Stimulated activated naive CD4-positive, alpha-beta T cell treated with Interleukin-2 at 50 U/mL for 16 hours (primary cell): ENCODE data around the gene FRS3.

ENCODE experiments used
- DNase-seq: peaks from one replicate; lab custom pipeline; 2025; lab: John Stamatoyannopoulos, UW

Gene FRS3

DNA sequence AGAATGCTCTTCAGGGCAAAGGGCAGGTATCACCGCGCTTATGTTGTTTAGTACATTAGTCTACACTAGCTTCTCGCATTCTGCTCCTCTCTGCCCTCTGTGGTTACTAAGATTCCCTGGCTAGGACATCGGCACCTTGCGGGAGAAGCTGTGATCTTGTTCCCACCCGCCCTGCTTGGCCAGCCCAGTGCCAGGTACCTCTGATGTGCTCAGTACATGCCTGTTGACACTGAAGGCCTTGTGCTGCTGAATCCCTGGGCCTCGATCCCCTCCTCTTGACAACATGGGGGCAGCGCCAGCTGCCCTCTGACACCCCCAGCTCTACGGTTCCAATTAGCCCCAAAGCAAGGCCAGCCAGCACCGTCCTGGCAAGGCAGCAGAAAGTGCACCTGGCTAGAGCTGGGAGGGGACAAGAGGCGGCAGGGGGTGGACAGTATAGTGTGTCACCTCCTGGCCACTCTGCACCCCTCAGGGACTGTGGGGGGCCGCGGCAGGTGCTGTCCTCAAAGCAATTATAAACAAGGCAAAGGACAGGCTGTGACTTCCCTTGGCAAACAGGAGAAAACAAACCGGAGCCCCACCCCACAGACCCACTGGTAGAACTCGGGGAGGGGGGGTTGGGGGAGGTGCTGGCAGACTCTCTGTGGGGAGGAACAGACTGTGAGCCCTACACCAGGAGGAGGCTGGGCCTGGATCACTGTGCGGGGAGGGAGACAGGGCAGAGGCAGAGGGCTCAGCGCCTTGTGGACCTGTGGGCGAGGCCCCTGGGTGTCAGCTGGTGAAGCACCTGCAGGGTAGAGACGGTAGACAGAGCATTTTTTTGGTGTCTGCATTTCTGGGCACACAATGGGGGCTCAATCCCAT, 51.4 kb downstream of the FRS3 start:
- no peak for DNase-seq

DNA sequence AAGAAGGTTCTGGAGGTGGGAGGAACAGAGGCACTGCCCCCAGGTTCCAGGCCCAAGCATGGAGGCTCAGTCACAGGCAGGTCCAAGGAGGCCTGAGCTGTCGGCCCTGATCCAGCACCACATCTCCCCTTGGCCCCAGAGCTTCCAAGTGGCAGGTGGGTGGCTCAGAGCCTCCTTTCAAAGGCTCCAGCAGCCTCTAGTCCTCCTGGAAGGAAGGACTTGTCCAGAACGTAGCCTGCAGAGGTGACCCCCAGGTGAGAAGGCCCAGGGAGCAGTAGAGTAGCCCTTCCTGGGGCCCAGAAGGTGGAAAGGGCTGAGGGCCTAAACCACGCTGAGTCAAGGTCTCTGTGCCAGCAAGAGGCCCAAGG, 52.0 kb downstream of the FRS3 start:
- no peak for DNase-seq

DNA sequence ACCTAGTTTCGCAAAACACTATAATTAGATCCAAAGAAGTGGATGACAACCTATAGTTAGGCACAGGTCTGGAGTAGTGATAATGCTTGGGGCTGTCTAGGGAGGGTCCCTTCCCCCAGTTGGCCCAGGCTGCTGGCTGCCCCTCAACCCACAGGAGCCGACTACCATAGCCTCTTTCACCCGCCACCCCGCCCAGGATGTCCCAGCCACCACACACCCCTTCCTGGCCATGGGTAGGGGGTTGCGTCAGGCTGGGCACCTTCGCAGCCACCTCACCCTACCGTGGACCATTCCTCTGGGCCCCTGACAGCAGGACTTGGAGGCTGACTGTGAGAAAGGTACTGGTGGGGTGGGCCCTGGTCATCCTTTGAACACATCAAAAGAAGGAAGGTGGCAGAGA, 52.8 kb downstream of the FRS3 start:
- no peak for DNase-seq

DNA sequence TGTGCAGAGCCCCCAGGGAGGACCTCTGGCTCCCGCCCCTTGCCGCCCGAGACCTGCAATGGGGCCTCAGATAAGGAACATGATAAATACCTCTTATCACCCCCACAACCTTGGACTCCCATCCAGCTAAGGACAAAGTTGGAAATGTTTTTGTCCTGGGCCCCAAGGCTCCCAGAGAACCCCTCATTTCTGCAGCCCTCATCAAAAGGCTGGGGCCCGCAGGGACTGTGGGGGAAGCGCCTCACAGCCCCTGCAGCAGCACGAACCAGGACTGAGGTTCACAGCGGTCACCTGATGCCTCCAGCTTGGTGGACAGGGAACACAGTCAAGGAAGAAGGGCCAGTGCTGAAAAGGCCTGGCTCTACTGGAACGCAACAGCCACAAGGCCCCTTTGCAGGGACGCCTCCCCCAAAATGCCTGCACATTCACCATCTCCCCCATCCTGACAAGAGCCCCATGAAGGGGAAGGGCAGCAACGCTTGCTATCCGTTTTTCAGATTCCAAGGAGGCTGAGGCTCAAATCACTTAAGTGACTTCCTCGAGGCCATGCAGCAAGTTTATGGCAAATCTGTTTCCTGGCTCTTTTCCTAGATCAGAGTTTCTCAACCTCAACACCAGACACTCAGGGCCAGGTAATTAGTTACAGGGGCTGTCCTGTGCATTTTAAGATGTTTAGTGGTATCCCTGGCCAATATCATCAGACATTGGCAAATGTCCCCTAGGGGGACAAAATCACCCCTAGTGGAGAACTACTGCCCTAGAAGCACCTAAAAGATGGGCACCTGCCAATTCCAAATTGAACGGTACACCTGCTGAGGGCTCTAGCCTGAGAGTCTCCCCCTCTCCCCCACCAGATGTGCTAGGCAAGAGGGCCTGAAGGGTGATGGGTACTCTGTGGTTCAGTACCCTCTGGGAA, 54.9 kb downstream of the FRS3 start:
- no peak for DNase-seq

DNA sequence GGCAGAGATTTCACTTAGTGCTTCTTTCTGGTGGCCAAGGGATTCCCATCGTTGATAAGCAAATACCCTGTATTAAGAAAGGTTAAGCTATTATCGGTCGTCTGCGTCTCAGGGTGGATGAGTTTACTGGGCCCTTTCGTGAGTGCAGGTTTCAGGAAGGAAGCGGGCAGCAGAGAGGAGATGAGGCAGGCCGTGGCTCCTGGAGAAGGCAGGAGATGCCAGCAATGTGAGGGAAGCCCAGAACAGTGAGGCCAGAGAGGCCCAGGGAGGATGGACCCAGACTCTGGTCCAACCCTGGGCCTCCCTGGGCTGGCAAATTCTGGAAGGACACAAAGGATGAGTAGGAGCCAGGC, 55.5 kb downstream of the FRS3 start:
- no peak for DNase-seq

DNA sequence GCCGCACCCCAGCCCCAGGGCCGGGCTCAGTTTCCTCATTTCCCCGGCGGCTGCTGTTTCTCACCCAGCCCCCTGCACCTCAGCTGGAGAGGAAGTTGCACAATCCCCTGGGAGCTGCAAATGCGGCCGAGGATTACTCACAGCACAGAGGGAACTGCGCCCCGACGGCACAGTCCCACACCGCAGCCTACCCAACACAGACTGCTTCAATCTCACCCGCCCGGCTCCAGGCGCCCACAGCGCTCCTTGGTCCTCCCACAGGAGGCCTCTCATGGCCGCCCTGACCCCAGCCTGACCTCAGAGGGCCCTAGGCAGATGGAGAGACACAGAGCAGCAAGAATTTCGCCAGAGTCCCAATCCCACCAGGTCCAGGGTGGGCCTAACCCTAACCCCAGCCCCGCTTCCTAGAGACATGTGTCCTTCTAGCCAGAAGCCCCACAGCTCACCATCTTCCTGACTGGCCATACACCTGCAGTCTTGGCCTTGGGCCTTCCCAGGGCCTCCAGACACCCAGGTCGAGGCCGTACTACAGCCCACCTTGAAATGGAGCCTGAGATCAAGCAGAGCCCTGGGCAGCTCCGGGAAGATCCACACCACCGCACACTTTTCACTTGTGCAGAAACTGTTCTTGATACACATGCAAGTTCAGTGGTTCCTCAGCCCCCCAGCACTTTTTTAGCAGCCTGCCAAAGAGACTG, 56.0 kb downstream of the FRS3 start:
- no peak for DNase-seq

DNA sequence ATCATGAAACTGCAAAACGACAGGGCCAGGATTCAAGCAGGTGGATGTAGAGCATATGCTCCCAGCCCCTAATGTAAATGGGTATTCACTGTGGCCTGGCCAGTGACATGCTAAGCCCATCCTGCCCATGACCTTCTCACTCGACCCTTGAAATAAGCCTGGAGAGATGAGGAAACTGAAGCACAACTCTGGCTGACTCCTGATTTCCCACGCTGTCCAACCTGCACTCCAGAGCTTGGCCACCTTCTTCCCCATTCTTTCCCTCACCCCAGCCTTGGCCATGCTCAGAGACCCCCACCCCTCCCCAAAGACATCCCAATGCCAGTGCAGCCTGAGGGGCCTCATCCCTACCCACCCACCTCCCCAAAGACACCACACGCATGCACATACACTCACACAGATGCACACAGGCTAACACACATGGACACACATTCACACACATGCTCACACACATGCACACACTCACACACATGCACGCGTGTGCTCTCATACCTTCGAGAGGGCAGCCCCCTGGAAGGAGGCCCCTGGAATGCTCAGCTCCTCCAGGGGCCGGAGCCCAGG, 56.7 kb downstream of the FRS3 start:
- no peak for DNase-seq

DNA sequence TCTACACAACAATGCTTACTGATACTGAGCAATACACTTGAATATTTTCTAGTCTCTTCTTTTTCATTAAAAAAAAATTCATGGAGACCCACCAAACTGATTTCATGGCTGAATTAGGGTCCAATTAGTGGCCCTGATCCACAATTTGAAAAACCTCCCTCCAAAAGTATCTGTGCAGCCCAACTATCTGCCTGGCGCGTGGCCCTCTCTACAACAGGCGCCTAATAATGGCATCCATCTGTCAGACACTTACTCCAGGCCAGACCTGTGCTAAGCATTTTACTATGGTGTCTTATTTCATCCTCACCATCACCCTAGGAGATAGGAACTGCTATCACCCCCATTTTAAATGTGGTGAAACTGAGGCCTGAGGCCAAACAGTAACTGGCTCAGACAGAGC, 58.3 kb downstream of the FRS3 start:
- no peak for DNase-seq

DNA sequence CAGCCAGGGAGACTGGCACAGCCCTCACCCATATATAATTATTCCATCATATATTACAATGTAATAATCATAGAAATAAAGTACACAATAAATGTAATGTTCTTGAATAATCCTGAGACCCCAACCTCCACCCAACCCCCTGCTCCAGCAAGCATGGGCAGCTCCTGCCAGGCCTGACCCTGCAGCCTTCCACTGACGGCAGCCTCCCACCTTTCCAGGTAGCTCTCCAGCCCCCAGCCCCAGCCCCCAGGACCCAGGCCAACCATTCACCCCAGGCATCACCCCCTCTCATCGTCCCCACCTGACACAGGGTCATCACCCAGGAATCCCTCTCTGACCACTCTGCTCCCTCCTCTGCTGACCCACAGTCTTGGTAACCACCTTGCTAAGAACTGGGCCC, 58.9 kb downstream of the FRS3 start:
- DNase-seq: no peak

DNA sequence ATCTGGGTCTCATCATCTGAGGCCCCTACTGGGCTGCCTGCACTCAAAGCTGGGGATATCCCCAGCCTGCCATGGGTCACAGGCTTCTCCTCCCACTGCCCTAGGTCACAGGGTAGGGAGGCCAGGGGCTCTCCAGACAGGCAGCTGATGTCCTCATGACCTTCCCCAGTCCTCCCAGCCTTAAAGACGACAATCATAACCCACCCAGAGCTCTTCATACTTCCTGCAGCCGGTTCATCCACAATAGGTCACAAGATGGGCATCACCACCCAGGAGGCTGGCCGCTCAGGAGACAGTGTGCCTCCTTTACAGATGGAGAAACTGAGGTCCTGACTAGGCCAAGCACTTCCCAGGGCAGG, 59.5 kb downstream of the FRS3 start:
- DNase-seq: no peak
